A673 (cell line): ENCODE measurements around the gene DPF3. TPM values are rescaled to one million over a fixed set of nuclear protein-coding genes. Genes with fewer than 3 reads are reported as not detected.
"Not testable (repeated sequence)": the region's sequence is repeated elsewhere in the genome, so short reads cannot be mapped to it uniquely, and the experiment has no call there.

Experiments used
- BruUV-seq: library from RNA; stranded (reverse); fragments of 400-500 nt; replicated peaks from 2 replicates; lab custom pipeline; 2021; lab: Mats Ljungman, UMichigan
- CTCF ChIA-PET: fragments of 300-600 bp; sonication (Branson Sonifier 250); formaldehyde crosslinking; loops from one replicate; lab custom pipeline; 2022; ENCODE audit warnings: antibody characterized with exemption; lab: Charles Lee
- POLR2A ChIA-PET: fragments of 300-600 bp; sonication (Branson Sonifier 250); formaldehyde crosslinking; loops from one replicate; lab custom pipeline; 2022; ENCODE audit warnings: antibody characterized with exemption; ENCODE audit not compliant: low non-redundant PET; lab: Charles Lee
- DNase-seq: peaks from one replicate; pipeline ENCODE4 v3.0.0-alpha.2; 2015; ENCODE audit warnings: low spot score
- H3K27ac ChIP-seq: fragments of 200-600 bp; sonication (generic); 2 replicates; pipeline ENCODE4 v1.5.1; 2016; ENCODE audit warnings: mixed run types, low read depth, mild to moderate bottlenecking, mixed read lengths, antibody characterized with exemption, low read length; ENCODE audit not compliant: poor library complexity, severe bottlenecking
- H3K27me3 ChIP-seq: fragments of 200-600 bp; sonication (generic); replicated peaks from 2 replicates; pipeline ENCODE4 v1.6.1; 2017; ENCODE audit warnings: mixed run types, low read depth, mild to moderate bottlenecking, mixed read lengths, antibody characterized with exemption, low read length; ENCODE audit not compliant: insufficient read depth, poor library complexity
- H3K36me3 ChIP-seq: fragments of 200-600 bp; sonication (generic); 2 replicates; pipeline ENCODE4 v1.6.1; 2016; ENCODE audit warnings: mixed run types, mild to moderate bottlenecking, mixed read lengths, antibody characterized with exemption, low read length; ENCODE audit not compliant: insufficient read depth, poor library complexity, severe bottlenecking
- H3K4me1 ChIP-seq: fragments of 200-600 bp; sonication (generic); 2 replicates; pipeline ENCODE4 v1.6.1; 2017; ENCODE audit warnings: mixed run types, mild to moderate bottlenecking, mixed read lengths, antibody characterized with exemption, low read length; ENCODE audit not compliant: insufficient read depth, poor library complexity, severe bottlenecking
- H3K4me3 ChIP-seq: fragments of 200-600 bp; sonication (generic); 2 replicates; pipeline ENCODE4 v1.5.1; 2016; ENCODE audit warnings: low read depth, mixed run types, mild to moderate bottlenecking, mixed read lengths, low read length; ENCODE audit not compliant: poor library complexity, severe bottlenecking
- H3K9me3 ChIP-seq: fragments of 200-600 bp; sonication (generic); 2 replicates; pipeline ENCODE4 v1.6.1; 2016; ENCODE audit warnings: mixed run types, low read depth, mild to moderate bottlenecking, mixed read lengths, antibody characterized with exemption, low read length; ENCODE audit not compliant: poor library complexity, severe bottlenecking
- CTCF ChIP-seq: fragments of 300-800, 200-600 bp; sonication (generic); conservative IDR thresholded peaks from 2 replicates; pipeline ENCODE4 v1.5.1; 2017; ENCODE audit warnings: low read depth, mild to moderate bottlenecking, antibody characterized with exemption, low read length, moderate library complexity, mixed read lengths
- EZH2 ChIP-seq: fragments of 200-600 bp; sonication (generic); IDR thresholded peaks from 2 replicates; pipeline ENCODE4 v1.6.1; 2017; ENCODE audit warnings: borderline replicate concordance, low read depth, mild to moderate bottlenecking, mixed read lengths, antibody characterized with exemption, low read length; ENCODE audit not compliant: poor library complexity, severe bottlenecking
- intact Hi-C: fragments of 100-400 bp; cut with micrococcal nuclease; formaldehyde crosslinking; loops from one replicate; pipeline ENCODE4 v1.10.0; 2022; ENCODE audit not compliant: unreplicated experiment
- total RNA-seq: library from RNA; stranded (reverse); gene quantifications from 2 replicates; pipeline ENCODE4 v1.2.3, GENCODE V29; 2021

DPF3 gene
- total RNA-seq, 1 experiment from 2014 or later, result 15.7 TPM

- ChIA-PET POLR2A (no interaction called here), CTCF (no interaction called here)
- DNase-seq, result no peak
- no peaks in the 10 kb centered on the region for H3K9me3 ChIP-seq
- H3K36me3 ChIP-seq, result no peaks in the 10 kb centered on the region
- intact Hi-C loops, result no loop called here
- H3K4me3 ChIP-seq, result no peak overlapping the region
- TF ChIP-seq EZH2 (no peak), CTCF (no peak)
- H3K27ac ChIP-seq, result no peak overlapping the region
- H3K4me1 ChIP-seq, result no peaks in the 10 kb centered on the region
- BruUV-seq, result no TSS peak
- H3K27me3 ChIP-seq, result no peaks in the 10 kb centered on the region
These were observed 142.4 kb downstream of the DPF3 start for GRCh38 chr14:72751276-72752033.

- H3K36me3 ChIP-seq, DNase-seq, H3K4me1 ChIP-seq, CTCF ChIA-PET, H3K9me3 ChIP-seq, POLR2A ChIA-PET, intact Hi-C loops, BruUV-seq, H3K27ac ChIP-seq, H3K27me3 ChIP-seq, H3K4me3 ChIP-seq: not testable (repeated sequence)
These were observed 145.0 kb downstream of the DPF3 start for GRCh38 chr14:72748921-72749320.

- H3K4me3 ChIP-seq, result no peak overlapping the region
- H3K4me1 ChIP-seq, result no peaks in the 10 kb centered on the region
- TF ChIP-seq CTCF, result no peak
- TF ChIP-seq EZH2, result no peak
- no peak for DNase-seq
- H3K36me3 ChIP-seq, result no peaks in the 10 kb centered on the region
- no peaks in the 10 kb centered on the region for H3K27me3 ChIP-seq
- intact Hi-C loops, result no loop called here
- no peak overlapping the region for H3K27ac ChIP-seq
- ChIA-PET CTCF (no interaction called here), POLR2A (no interaction called here)
- no peaks in the 10 kb centered on the region for H3K9me3 ChIP-seq
- no TSS peak for BruUV-seq
These were observed 146.2 kb downstream of the DPF3 start for GRCh38 chr14:72747652-72748051.
